Stimulated activated CD4-positive, alpha-beta T cell treated with anti-CD3 and anti-CD28 coated beads, TNF-alpha, amount 100 ng/mL, for 4 hours (primary cell): ENCODE results near the gene KREMEN2.
"Not testable (repeated sequence)": the region's sequence is repeated elsewhere in the genome, so short reads cannot be mapped to it uniquely, and the experiment has no call there.

Experiments used
- DNase-seq, 3 experiments: peaks; one replicate each; pipeline ENCODE4 v3.0.0-alpha.2; 2020; ENCODE audit warnings: low read depth in 3 of 3

The KREMEN2 gene

DNA sequence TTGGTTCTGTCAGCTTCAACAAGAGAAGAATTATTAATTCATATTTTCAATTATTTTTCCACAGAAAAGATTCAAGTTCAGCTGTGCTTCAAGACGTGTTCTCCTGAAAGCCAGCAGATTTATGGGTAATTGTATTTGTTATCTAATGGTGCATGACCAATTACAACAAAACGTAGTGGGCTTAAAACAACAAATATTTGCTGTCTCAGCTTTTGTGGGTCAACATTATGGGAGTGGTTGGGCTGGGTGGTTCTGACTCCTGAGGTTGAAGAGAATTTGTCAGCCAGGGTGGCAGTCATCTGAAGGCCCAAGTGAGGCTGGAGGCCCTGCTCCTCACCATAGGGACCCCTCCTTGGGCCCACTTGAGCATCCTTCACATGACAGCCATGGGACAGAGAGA lies 24.1 kb upstream of the KREMEN2 start:
- no peak for DNase-seq

GRCh38 chr16:2942045-2942444 lies 22.0 kb upstream of the KREMEN2 start:
- DNase-seq: no peak

DNA sequence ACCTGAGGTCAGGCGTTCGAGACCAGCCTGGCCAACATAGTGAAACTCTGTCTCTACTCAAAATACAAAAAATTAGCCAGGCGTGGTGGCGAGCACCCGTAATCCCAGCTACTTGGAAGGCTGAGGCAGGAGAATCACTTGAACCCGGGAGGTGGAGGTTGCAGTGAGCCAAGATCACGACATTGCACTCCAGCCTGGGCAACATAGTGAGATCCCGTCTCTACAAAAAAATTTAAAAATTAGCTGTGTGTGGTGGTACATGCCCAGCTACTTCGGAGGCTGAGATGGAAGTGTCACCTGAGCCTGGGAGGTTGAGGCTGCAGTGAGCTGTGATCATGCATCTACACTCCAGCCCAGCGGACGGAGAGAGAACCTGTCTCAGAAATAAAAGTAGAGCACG lies 20.4 kb upstream of the KREMEN2 start:
- DNase-seq: not testable (repeated sequence)

DNA sequence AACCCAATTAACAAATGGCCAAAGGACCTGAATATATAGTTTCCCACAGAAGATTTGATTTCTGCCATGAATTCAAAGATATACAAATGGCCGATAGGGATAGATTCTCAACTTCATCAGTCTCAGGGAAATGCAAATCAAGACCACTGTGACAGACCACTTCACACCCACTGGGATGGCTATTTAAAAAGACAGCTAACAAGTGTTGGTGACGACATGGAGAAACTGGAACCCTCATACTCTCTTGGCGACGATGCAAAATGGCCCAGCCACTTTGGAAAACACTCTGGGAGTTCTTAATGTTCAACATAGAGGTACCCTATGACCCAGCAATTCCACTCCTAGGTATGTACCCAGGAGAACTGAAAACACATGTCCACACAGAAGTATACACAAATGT lies 17.4 kb upstream of the KREMEN2 start:
- no peak for DNase-seq

DNA sequence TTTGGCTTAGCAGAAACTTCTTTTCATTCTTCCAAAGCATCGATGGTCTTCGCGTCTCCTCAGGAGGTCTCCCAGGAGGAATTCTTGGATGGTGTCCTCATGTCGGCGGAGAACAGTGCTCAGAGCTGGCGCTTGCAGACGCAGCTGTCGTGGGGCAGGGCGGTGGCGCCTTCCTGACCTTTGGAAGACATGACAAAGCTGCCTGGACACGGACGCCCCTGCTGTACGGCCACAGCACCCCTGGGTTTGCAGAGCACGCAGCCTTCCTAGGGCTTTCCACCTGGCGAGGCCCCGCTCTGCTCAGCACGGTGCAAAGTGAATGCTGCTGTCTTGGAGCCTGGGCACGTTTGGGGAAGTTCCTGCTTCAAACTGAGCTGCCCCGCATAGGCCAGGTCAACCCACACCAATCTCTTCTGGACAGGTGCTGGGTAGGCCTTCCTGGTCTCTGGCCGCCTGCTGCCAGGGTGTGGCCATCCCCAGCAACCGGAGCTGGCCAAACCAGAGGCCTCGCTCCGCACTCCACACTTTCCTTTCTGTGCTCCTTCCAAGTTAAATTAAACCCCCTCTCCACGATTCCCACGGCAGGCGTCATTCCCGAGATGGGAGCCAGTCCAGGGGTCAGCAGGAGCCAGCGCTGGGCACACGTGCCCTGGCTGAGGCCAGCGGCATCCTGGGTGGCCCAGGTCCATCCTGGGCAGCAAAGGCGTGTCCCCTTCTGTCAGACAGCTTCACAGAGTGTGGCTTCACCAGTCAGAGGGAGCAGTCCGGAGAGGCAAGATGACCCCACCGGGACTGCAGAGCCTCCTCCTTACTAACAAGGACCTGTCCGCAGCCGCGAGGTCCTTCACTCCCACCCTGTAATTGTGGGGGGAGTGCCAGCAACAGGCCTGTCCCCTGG lies 15.0 kb upstream of the KREMEN2 start:
- no peak for DNase-seq

DNA sequence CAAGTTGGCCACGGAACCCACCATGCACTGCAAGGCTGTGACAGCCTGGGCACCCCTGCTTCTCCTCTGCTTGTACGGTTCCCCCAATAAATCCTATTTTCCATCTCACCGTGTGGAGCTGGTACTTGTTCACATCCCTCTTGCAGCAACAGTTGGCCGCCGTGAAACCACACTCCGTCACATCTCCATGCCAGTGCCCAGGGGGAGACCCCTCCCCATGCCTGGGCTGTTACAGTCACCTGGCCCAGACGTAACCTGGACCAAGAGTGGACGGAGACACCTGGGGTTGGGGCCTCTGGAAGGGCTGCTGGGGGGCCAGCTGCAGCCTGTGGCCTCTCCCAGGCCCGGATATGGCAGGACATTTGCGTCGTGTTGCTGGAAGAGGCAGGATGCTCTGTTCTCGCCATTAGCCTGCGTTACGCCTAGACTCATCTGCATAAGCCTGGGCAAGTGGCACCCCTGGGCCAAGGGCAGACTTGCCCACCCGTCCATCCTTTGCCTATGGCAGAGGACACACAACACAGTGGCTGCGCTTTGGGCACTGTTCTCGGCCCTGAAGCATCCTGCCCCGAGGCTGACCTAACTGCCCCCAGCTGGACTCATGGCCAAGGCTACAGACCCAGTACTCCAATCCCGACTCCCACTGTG lies 14.2 kb upstream of the KREMEN2 start:
- DNase-seq: no peak

DNA sequence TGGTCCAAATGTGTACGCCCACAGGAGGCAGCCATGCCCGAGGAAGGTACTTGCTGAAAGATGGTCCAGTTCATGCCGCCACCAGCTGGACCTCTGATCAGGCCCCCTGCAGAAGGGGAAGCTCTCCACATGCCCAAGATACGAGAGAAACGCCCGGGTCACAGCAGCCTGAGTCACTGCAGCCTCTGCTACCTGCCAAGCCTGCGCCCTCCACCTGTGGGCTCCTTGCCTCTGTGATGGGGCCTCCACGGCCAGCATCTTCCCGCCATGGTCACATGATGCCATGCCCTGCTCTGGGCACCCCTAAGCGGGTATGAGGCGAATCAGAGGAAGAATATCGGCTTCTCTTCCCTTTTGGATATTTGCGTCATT lies 13.7 kb upstream of the KREMEN2 start:
- DNase-seq: no peak

DNA sequence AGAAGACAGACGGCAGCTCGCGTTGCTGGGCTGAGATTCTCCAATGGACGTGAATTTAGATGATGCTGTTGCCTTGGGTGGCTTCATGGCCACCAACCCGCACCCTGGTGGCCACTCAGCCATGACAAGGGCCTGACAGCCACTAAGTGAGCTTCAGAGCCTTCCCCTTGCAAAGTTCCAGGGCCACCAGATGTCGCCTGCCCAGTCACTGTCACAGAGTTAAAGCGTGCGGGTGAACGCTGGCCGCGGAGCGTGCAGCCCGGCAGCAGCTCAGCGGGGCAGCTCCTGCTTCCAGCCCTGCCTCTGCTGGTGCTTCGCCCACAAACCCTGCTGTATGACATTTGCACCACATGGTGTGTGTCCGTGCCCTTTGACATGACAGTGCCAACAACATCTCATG lies 13.3 kb upstream of the KREMEN2 start:
- DNase-seq: no peak

DNA sequence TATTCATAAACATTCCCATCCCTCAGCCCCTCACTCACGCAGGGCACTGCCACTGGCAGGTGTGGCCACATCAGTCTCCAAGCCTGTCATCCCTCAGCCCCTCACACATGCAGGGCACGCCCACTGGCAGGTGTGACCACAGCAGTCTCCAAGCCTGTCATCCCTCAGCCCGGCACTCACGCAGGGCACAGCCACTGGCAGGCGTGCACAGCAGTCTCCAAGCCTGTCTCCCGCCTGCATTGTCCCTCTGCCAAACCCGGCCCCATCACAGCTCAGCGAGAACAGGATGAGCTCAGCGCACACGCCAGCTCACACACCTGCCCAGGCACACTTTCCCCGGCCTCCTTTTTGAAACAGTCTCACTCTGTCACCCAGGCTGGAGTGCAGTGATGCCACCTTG lies 11.4 kb upstream of the KREMEN2 start:
- DNase-seq: no peak

DNA sequence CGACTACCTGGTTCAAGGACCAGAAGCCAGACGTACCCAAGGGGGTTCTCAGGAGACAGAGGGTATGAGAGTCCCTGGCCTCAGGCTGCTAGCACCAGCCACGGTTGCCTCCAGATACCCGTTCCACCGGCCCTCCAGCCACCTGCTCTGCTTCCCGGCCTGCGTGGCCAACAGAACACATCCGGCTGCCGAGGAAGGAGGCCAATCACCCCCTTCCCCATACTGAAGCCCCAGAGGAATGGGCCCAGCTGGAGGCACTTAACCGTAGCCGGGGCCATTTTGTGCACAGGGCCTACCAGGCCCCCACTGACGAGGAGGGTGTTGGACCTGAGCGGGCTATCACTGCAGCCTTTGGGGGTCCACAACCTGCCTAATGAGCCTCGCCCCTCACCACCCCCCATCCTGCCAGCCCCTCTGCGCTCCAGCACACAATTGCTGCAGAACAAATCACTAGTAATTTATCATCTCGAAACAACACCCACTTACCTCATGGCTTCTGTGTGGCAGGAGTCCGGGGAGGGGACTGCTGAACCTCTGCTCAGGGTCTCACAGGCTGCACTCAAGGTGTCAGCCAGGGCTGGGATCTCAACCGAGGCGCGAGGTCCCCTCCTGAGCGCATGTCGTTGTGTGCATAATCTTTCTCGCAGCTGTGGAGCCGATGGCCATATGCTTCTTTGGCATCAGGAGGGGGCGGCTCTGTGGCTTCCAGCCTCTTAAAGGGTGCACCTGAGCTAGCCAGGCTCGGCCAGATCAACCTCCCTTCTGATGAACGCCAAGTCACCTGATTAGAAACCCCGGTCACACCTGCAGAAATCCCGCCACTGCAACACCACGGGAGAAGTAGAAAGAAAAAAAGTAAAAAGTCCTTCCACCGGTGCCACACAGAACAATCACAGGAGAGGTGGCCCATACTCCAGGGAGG lies 10.1 kb upstream of the KREMEN2 start:
- no peak for DNase-seq

DNA sequence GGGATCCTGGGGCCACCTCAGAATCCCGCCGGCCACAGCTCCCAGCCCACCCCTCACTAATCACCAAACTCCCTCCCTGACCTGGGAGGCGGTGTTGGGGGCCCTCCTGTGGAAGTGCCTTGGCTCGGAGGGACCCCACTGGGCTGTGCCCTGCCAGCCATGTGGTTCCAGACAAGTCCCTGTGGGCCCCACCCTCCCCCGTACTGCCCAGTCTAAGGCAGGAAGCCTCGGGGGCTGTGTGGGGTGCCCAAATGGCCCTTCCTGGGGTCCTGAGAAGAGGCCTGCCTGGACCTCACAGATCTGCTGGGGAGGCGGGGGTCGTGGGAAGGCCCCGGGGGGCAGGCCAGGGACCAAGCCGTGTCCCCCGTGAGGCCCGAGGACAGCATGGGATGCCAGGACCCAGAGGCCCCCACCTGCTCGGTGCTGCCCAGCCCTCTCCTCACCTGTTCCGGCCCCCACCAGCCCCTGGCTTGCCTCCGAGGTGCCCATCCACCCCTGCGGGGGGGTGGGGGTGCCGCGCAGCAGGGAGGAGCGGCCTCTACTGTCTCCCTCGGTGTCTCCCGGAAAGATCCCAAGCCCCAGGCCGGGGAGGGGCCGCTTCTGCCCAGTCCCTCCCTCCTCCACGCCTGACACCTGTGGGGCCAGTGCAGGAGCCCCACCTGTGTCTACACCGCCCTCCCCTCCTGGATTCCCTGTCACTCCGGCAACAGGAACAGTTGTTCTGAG lies 9.3 kb upstream of the KREMEN2 start:
- no peak for DNase-seq

DNA sequence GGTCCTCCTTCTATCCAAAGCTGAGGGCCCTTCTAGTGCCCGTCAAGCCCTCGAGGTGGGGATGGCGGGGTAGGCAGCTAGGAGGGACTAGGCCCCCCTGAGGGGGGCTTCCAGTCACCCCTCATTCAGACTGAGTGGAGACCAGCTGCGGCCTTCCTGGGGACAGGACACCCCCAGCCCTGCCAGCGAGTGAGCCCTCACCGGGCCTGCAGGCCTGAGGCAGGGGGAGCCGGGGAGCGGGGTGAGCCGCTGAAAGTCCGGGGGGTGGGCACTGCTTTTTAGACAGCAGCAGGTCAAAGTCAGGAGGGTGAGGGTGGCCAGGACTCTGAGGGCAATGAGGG lies 8.7 kb upstream of the KREMEN2 start:
- DNase-seq: no peak

- no peak for DNase-seq
Observed at GRCh38 chr16:2955779-2956578, 8.1 kb upstream of the KREMEN2 start.

GRCh38 chr16:2956579-2956956 lies 7.5 kb upstream of the KREMEN2 start:
- no peak for DNase-seq

- no peak for DNase-seq
Observed at GRCh38 chr16:2959206-2959605, 4.9 kb upstream of the KREMEN2 start.

DNA sequence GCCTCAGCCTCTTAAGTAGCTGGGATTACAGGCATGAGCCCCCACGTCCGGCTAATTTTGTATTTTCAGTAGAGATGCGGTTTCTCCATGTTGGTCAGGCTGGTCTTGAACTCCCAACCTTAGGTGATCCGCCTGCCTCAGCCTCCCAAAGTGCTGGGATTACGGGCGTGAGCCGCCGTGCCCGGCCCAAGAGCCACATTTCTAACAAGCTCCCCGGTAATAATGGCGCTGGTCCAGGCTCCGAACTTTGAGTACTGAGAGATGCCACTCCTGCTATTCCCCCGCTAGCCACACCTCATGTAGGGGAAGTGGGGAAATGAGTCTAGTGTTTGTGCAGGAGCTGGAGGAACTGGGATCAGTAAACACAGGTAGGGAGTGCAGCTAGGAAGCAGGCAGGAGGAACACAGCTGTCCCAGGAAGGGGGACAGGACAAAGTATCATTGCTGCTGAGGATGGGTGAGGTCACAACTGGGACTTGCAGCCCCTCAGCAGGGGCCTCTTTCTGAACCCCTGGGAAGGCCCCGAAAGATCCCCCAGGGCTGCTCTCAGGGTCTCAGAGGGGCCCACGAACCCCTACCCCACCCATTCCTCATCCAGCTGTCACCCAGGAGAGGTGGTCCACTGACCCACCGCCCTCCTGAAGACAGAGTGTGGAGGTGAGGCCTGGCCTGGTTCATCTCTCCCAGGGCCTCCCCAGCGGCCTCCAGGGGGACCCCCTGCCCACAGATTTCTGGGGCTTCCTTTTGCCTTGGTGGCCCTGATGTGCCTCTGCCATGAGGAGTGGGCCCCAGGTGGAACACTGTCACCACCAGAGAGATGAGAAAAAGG lies 3.7 kb upstream of the KREMEN2 start:
- no peak for DNase-seq

DNA sequence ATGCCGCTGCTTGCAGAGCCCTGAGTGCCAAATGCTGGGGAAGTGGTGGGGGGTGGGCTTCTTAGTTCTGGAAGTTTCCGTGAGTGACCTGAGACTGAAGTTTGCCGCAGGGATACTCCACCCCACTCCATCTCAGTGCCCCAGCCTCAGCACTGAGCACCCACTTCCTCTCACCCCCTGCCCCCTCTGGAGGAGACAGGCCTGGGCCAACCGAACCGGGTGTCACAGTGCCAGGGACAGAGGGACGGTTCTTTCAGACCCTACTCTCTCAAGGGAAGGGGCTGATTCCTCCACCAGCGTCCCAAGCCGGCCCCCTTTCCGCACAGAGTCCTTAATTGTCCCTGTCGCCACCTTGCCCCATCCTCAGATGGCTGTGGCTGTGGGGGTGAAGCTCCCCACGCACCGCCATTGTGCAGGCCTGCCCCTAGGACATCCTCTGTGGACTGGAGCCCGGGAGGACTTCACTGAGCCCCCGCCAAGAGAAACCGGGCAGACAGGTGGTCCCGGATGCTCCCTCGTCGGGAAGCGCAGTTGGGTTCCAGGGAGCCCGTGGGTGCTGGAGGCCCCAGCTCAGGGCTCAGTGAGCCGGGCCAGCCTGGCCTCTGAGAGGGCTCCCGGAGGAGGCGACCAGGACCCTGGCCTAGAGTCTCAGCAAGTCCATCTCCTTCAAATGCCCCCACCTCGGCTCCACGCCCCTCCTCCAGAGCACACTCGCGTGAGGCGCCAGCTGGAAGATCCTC lies 1.6 kb upstream of the KREMEN2 start:
- DNase-seq: no peak

DNA sequence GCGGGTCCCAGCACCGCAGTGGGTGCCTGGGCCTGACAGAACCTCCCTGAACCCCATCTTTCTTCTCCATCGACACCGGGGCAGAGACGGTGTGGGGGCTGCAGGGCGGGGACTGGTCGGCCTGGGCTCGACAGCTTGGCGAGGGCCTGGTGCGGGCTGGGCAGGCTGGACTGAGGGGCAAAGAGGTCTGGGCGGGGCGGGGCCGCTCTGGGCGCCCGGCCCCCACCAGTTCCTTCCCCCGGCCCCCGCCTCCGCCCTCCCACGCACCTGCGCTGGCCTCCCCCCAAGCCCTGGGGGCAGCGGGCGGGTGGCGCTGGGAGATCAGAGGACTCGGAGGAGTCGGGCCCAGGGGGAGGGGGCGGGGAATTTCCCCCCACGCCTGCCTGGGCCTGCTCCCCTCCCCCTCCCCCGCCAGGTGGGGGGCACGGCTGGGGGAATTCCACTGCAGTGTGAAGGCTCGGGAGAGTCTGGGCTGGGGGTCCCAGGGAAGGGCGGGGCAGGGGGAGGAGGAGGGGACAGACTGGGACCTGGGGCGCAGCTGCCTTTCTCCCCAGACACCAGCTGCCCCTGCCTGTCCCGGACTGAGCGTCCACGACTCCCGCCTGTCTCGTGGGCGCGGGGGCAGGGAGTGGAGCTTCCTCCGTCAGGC lies 877 bp upstream of the KREMEN2 start:
- peak in 2 of 3 experiments; percentile 45 to 48 for DNase-seq
